ENCODE data around the gene FGF18.
"Not testable (repeated sequence)": the region's sequence is repeated elsewhere in the genome, so short reads cannot be mapped to it uniquely, and the experiment has no call there.

The FGF18 gene

GRCh38 chr5:171401167-171401947 is 18.1 kb upstream of the FGF18 start:
- no peak for DNase-seq (ENCODE audit: low spot score)

DNA sequence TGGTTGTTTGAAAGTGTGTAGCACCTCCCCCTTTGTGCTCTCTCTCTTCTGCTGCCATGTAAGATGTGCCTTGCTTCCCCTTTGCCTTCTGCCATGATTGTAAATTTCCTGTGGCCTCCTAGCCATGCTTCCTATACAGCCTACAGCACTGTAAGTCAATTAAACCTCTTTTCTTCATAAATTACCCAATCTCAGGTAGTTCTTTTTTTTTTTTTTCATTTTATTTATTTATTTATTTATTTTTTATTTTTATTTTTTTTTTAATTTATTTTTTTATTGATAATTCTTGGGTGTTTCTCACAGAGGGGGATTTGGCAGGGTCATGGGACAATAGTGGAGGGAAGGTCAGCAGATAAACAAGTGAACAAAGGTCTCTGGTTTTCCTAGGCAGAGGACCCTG is 16.7 kb upstream of the FGF18 start:
- DNase-seq (ENCODE audit: low spot score), result not testable (repeated sequence)

GRCh38 chr5:171405615-171406014 is 13.8 kb upstream of the FGF18 start:
- DNase-seq (ENCODE audit: low spot score), result no peak

DNA sequence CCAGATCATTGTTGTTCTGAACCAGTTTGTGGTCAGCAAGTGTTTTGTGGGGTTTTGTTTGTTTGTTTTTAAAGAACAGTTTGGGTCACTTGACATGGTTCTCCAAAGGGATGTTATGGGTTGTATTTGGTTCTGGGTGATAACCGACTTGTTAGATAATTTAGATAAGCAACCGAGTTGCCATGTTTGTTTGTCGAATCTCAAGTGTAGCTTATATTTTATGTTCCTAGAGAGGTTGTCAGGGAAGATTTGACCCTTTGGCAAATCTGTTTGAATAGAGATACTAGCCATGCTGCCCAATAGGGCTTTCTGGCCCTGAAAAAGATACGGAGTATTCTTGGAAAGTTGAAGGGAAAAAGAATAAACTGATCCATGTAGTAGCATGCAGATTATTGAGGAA is 12.2 kb upstream of the FGF18 start:
- no peak for DNase-seq (ENCODE audit: low spot score)

GRCh38 chr5:171409164-171410136 is 10.0 kb upstream of the FGF18 start:
- no peak for DNase-seq (ENCODE audit: low spot score)

- no peak for DNase-seq (ENCODE audit: low spot score)
Measured at GRCh38 chr5:171410181-171410580, 9.3 kb upstream of the FGF18 start.

GRCh38 chr5:171412186-171412585 is 7.3 kb upstream of the FGF18 start:
- DNase-seq (ENCODE audit: low spot score), result no peak

DNA sequence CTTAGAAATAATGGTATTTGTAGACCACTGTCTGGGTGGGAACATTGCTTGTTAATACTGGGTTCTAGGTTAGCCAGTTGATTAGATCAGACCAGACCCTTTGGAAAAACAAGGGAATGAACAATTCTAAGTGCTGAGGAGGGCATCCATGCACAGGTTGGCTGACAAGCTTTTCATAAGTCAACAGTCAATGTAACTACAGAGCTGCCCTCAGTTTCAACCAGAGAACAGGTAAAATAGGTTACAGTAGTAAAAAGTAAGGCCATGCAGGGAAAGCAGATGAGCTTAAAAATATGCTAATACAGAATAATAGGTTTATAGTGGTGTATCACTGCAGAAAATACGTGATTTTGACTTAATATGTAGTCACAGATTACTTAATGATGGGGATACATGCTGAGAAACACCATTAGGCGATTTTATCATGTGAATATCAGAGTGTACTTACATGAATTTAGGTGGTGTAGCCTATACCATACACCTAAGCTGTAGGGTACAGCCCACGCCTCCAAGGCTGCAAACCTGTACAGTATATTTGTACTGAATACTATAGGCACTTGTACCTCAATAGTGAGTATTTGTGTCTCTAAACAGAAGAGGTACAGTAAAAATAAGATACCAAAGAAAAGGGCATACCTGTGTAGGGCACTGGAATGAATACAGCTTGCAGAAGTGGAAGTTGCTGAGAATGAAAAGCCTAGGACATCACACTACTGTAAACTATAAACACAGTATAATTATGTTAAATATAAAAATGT is 6.1 kb upstream of the FGF18 start:
- DNase-seq (ENCODE audit: low spot score), result no peak

- not testable (repeated sequence) for DNase-seq (ENCODE audit: low spot score)
Measured at GRCh38 chr5:171413993-171414392, 5.5 kb upstream of the FGF18 start.

DNA sequence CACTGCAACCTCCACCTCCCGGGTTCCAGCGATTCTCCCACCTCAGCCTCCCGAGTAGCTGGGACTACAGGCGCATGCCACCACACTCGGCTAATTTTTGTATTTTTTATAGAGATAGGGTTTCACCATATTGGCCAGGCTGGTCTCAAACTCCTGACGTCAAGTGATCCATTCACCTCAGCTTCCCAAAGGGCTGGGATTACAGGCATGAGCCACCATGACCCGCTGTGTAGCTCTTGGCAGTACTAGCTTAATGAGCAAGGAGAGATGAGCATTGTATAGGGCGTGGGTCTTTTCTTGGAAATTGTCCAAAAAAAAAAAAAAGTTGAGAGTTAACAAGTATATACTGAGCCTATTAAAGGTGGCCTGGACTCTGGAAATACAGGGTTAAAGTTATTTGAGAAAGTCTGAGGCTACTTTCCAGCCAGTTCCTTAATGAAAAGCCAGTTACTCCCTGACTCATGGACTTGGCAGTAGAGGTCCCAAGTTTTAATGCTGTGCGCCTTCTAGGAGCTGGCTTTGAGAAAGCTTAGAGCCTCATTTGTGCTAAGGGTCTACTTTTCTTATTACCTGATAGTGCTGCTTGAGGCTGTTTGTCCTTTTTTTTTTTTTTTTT is 4.2 kb upstream of the FGF18 start:
- DNase-seq (ENCODE audit: low spot score), result no peak

GRCh38 chr5:171416160-171417049 is 3.0 kb upstream of the FGF18 start:
- no peak for DNase-seq (ENCODE audit: low spot score)

DNA sequence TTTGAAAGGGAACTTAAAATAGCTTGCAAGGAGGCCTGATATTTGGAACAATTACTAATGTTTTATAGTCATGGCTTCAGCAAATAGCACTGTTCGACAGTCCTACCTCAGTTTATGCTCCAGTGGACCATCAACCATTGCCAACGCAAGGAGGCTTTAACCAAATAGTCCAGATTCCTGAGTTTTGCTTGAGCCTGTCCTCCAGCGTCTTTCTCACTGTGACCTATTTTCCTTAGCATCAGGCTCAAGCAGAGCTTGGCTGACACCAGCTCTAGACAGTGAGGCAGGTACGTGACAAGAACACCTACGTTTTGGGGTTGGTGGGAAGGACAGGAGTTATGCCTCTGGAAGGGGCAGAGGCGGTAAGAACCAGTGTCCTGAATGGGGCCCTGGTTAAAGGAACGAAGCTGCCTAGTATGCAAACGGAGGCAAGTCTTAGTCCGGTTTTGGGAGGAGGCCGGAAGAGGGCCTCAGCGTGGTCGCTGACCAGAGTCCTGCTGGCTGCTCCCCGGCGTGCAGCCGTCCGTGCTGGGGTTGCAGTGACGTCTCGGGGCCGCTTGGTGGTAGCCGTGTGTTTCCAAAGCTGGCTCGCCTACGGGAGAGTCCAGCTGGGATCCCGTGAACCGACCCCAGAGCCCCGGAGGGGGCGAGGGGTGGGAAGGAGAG is 998 bp upstream of the FGF18 start:
- DNase-seq (ENCODE audit: low spot score), result peak; percentile 34

GRCh38 chr5:171419688-171420430 is 412 bp downstream of the FGF18 start:
- no peak for DNase-seq (ENCODE audit: low spot score)

DNA sequence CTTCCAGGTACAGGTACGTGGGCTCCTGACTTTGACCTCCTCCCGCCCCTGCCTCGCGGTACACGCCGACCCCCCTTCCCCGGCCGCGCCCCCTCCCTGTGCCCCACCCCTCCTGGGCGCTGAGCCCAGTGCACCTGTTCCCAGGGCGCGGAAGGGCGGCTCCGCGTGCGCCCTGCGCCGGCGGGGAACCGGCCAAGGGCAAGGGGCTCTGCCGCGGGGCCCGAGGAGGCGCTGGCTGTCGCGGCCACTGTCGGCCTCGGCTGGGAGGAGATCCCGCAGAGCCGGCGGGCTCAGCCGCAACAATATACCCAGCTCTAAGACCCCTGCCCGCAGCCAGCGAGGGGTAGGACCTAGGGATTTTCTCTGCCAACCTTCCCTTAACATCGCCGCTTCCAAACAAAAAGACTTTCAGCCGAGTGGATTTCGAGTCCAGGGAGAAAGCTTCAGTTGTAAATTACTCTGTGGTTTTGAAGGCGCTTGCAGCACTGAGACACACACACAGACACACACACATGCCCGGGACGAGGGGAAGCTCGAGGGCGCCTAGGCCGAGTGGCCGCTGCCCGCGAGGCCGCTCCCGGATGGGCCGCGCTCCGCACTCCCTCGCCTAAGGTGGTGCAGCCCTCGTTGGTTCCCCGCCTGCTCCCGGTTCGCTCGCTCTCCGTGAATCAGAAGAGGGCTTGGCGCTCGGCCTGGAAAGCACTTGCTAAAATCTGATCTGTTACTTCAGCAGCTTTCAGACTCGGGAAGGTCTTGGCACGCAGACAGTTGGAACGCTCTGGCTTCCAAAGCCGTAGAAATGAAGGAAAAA is 1.2 kb downstream of the FGF18 start:
- DNase-seq (ENCODE audit: low spot score), result no peak

DNA sequence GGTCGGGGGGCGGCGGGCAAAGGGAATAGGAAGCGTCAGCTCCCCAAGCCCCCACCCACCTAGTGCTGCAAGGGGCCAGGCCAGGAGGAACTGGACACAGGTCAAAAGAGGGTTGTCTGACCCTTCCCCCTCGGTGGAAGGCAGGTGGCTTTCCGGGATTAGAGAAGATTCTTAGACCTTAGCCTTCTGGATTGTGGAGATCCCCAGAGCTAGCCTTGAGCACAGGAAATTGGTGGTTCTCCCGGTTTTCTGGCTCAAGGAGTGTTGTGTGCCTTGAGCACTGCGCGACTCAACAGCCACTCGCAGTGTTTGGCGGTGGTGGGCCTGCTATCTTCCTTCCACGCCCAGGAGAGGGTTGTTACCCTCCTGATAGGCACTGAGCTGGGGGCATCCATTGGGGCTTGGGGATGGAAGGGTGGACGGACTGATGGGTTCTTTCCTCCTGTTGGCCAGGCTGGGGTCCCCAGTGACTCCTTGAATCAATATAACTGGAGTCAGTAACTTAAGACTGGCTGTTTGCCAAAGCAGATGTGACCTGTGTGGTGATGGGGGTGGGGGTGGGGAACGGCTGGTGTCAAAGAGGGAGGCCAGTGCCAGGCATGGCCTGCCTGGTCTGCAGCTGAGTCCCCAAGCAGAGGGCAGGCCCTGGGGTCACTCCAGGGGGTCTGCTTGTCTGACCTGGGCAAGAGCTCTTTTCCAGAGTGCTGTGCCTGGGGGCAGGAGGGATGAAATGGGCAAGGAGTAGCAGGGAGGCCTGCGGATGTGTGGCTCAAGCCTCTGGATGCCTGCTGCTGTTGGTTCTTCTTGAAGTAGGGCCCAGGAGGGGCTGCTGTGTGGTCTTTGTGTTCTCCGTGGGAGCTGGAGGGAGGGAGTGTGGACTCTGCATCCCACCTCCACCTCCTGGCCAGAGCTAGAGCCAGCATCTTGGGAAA is 2.1 kb downstream of the FGF18 start:
- DNase-seq (ENCODE audit: low spot score), result no peak

GRCh38 chr5:171422495-171422894 is 3.0 kb downstream of the FGF18 start:
- no peak for DNase-seq (ENCODE audit: low spot score)

DNA sequence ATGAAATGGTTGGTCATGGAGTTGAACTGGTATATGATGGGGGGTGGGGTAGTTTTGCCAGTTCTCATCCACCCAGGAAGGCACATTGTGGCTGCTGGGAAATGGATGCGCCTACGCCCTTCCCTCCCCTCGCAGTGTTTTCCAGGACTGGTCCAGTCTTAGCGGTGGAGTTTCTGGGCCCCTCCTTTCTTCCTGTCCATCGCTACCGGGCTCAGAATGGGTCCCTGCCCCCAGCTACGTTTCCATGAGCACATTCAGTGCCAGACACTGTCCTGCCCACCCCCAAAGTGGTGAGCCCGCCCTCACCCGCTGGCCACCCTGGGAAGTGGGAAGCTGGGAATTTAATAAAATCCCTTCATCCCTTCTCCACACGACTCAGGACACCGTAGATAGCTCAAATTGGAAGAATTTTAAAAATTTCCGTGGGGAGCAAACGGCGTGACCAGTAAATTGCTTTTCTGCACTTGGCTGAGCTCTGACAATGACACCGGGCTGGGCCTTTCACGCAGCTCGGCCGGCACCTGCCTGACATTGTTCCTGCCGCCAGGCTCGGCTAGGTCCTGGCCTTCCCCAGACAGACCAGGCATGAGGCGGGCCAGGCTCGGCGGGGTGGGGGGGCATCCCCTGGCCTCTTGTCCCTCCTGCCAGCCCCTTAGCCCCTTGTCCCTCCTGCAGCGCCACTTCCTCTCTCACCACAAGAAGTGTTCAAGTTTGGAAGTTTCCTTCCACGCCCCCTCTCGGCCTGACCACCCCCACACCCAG is 3.6 kb downstream of the FGF18 start:
- DNase-seq (ENCODE audit: low spot score), result no peak

All from pons (tissue), 1 donor.